Mammary epithelial cell (primary cell): ENCODE measurements around the gene DTNA.

Experiments used
- EZH2 ChIP-seq: IDR thresholded peaks from 2 replicates; pipeline ENCODE4 v1.6.1; 2012; ENCODE audit warnings: low read length, inconsistent platforms, borderline replicate concordance
- TF ChIP-seq, protein P1 (sequence below), 2 donors: IDR thresholded peaks in 1 of 2; conservative IDR thresholded peaks in 1 of 2; 2 replicates each; pipeline ENCODE4 v1.5.1; 2011 to 2012; ENCODE audit warnings: inconsistent platforms in 2 of 2, low read length in 2 of 2, mild to moderate bottlenecking in 2 of 2, control low read depth in 1 of 2, low read depth in 1 of 2; ENCODE audit not compliant: insufficient read depth in 1 of 2; ENCODE audit errors: extremely low read depth in 1 of 2

DNA sequence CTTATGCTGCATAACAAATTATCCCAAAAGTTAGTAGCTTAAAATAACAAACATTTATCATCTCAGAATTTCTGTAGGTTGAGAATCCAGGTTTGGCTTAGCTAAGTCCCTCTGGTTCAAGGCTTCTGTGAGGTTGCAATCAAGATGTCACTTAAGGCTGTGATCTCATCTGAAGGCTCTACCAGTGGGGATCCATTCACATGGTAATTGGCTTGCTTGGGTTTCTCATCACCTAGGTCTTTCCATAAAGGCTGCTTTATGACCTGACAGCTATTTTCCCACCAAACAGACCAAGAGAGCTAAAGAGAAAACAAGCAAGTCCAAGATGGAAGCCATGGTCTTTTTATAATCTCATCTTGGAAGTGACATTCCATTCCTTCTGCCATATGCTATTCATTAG, 137.3 kb downstream of the DTNA start:
- TF ChIP-seq, protein P1, sequence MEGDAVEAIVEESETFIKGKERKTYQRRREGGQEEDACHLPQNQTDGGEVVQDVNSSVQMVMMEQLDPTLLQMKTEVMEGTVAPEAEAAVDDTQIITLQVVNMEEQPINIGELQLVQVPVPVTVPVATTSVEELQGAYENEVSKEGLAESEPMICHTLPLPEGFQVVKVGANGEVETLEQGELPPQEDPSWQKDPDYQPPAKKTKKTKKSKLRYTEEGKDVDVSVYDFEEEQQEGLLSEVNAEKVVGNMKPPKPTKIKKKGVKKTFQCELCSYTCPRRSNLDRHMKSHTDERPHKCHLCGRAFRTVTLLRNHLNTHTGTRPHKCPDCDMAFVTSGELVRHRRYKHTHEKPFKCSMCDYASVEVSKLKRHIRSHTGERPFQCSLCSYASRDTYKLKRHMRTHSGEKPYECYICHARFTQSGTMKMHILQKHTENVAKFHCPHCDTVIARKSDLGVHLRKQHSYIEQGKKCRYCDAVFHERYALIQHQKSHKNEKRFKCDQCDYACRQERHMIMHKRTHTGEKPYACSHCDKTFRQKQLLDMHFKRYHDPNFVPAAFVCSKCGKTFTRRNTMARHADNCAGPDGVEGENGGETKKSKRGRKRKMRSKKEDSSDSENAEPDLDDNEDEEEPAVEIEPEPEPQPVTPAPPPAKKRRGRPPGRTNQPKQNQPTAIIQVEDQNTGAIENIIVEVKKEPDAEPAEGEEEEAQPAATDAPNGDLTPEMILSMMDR (conservative IDR thresholded peaks at IDR 0.05 in 1 of 2, IDR thresholded peaks at IDR 0.05 in 1 of 2; ENCODE audit: extremely low read depth in 1 of 2, insufficient read depth in 1 of 2, low read depth in 1 of 2, low read length in 2 of 2) = no peak
- no peak for TF ChIP-seq EZH2
